ENCODE results near the gene CTNS. TPM values are rescaled to one million over a fixed set of nuclear protein-coding genes. Genes with fewer than 3 reads are reported as not detected.

Gene CTNS
- total RNA-seq, 2 experiments from 2014 or later = 3.3 to 4.9 TPM

GRCh38 chr17:3621146-3621720, 15.3 kb upstream of the CTNS start:
- TF ChIP-seq, protein P1, sequence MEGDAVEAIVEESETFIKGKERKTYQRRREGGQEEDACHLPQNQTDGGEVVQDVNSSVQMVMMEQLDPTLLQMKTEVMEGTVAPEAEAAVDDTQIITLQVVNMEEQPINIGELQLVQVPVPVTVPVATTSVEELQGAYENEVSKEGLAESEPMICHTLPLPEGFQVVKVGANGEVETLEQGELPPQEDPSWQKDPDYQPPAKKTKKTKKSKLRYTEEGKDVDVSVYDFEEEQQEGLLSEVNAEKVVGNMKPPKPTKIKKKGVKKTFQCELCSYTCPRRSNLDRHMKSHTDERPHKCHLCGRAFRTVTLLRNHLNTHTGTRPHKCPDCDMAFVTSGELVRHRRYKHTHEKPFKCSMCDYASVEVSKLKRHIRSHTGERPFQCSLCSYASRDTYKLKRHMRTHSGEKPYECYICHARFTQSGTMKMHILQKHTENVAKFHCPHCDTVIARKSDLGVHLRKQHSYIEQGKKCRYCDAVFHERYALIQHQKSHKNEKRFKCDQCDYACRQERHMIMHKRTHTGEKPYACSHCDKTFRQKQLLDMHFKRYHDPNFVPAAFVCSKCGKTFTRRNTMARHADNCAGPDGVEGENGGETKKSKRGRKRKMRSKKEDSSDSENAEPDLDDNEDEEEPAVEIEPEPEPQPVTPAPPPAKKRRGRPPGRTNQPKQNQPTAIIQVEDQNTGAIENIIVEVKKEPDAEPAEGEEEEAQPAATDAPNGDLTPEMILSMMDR (IDR thresholded peaks at IDR 0.05) = no peak
- POLR2A ChIA-PET = no interaction called here
- Mint-ChIP-seq H3K4me1 (ENCODE audit: low read depth) (no peaks in the 10 kb centered on the region), H3K27me3 (no peaks in the 10 kb centered on the region), H3K4me3 (no peak overlapping the region), H3K27ac (no peak overlapping the region), H3K9me3 (no peaks in the 10 kb centered on the region), H3K36me3 (ENCODE audit: low read depth) (peaks cover 70% of the 10 kb centered on the region)
- ATAC-seq (ENCODE audit: poor library complexity) = no peak
- no peak for DNase-seq
- Histone ChIP-seq H3K36me3 (ENCODE audit: insufficient read depth, low read length) (peaks cover 48% of the 10 kb centered on the region), H3K4me1 (ENCODE audit: insufficient read depth, low read length) (no peaks in the 10 kb centered on the region), H3K4me3 (ENCODE audit: low read length) (no peak overlapping the region), H3K9me3 (ENCODE audit: control insufficient read depth in 1 of 2, insufficient read depth in 1 of 2, low read length in 2 of 2) (peaks cover 6 to 10% of the 10 kb centered on the region in 2 experiments), H3K27me3 (ENCODE audit: control insufficient read depth in 1 of 2, insufficient read depth in 2 of 2, low read length in 2 of 2) (no peaks in the 10 kb centered on the region), H3K27ac (ENCODE audit: low read depth in 1 of 2, low read length in 2 of 2) (no peak overlapping the region)
- intact Hi-C loops (cut with DNase I, micrococcal nuclease) = no loop called here
- CTCF ChIA-PET = no interaction called here

DNA sequence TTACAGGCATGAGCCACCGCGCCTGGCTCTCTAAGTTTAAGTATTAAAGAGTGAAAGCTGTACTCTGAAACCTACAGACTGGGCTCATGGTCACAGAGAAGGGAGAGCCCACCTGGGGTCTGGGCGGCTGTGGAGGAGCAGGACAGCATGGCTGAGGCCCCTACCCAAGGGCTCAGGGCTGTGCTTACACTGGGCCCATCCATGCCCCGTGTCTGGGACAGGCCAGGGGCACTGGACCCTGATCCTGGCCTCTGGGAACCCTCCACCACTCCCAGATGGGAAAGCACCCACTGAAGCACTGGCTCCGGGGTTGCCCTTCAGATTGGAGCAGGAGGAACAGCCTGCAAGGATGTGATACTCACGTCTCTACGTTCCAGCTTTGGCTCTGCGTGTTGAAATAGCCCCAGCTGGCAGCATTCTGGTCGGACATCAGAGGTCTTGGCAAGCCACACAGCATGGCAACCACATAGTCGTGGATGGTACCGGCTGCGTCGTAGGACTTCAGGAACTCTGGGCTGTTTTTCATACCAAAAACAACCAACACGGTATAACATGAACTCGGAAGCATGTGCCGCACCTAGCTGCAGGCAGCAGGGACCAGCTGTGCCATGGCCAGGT, 13.5 kb upstream of the CTNS start:
- CTCF ChIA-PET = no interaction called here
- intact Hi-C loops (cut with DNase I, micrococcal nuclease) = no loop called here

DNA sequence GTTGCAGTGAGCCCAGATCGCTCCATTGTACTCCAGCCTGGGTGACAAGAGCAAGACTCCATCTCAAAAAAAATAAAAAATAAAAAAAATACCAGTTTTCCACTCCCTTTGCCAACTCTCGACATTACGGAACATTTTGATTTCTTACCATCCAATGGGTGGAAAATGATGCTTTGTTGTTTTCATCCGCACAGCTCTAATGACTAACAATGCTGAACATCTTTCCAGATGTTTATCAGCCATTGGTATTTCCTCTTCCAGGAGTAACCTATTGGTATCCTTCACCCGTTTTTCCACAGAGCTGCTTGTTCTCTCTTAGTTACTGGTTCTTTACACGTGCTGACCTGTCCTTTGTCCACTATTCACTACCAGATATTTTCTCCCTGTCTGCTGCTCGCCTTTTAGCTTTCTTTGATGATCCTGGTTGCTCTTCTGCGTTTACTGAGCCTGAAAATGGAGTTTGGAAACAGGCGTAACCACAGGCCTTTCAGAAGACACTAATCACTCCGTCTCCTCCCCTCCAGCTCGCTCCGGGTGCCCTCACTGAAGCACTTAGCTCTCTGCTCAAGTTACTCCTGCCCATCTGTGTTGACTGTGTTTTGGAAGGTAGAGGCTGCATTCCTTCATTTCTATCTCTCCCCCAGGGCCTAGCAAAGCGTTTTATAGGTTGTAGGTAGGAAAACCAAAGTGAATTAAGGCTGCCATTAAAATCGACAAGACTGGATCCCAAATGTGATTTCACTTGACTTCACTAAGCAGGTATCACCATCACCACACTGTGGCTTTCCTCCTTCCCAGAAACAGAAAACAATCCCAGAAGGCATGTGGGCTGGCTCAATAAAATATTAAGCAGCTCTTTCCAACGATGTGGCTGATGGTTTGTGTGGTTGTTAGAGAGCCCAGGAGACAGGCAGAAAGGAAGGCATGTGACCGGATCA, 9.5 kb upstream of the CTNS start:
- Histone ChIP-seq H3K4me1 (ENCODE audit: insufficient read depth, low read length) (no peaks in the 10 kb centered on the region), H3K27me3 (ENCODE audit: control insufficient read depth in 1 of 2, insufficient read depth in 2 of 2, low read length in 2 of 2) (no peaks in the 10 kb centered on the region), H3K36me3 (ENCODE audit: insufficient read depth, low read length) (peaks cover 51% of the 10 kb centered on the region), H3K27ac (ENCODE audit: low read depth in 1 of 2, low read length in 2 of 2) (no peak overlapping the region), H3K9me3 (ENCODE audit: control insufficient read depth in 1 of 2, insufficient read depth in 1 of 2, low read length in 2 of 2) (no peaks in the 10 kb centered on the region), H3K4me3 (ENCODE audit: low read length) (no peak overlapping the region)
- Mint-ChIP-seq H3K9me3 (no peaks in the 10 kb centered on the region), H3K4me1 (ENCODE audit: low read depth) (no peaks in the 10 kb centered on the region), H3K4me3 (no peak overlapping the region), H3K27me3 (no peaks in the 10 kb centered on the region), H3K36me3 (ENCODE audit: low read depth) (peaks cover 65% of the 10 kb centered on the region), H3K27ac (no peak overlapping the region)
- CTCF ChIA-PET = no interaction called here
- TF ChIP-seq, protein P1 (IDR thresholded peaks at IDR 0.05) = no peak
- ATAC-seq (ENCODE audit: poor library complexity) (no peak), DNase-seq (no peak)
- POLR2A ChIA-PET = interaction anchor here (2.1 kb wide), 1 partner anchor 9 kb away, joined by 6 read pairs; the partner anchor contains the start of genes CTNS and SHPK
- intact Hi-C loops (cut with DNase I, micrococcal nuclease) = no loop called here

More for the DNA sequence above, 13.5 kb upstream of the CTNS start:
- Mint-ChIP-seq H3K27me3 (no peaks in the 10 kb centered on the region), H3K9me3 (no peaks in the 10 kb centered on the region), H3K27ac (no peak overlapping the region), H3K4me1 (ENCODE audit: low read depth) (no peaks in the 10 kb centered on the region), H3K36me3 (ENCODE audit: low read depth) (peaks cover 70% of the 10 kb centered on the region), H3K4me3 (no peak overlapping the region)
- peaks cover 0 to under 1% of the 10 kb centered on the region in 2 experiments for H3K9me3 ChIP-seq (ENCODE audit: control insufficient read depth in 1 of 2, insufficient read depth in 1 of 2, low read length in 2 of 2)
- TF ChIP-seq, protein P1 (IDR thresholded peaks at IDR 0.05) = no peak
- no peaks in the 10 kb centered on the region for H3K27me3 ChIP-seq (ENCODE audit: control insufficient read depth in 1 of 2, insufficient read depth in 2 of 2, low read length in 2 of 2)
- DNase-seq (no peak), ATAC-seq (ENCODE audit: poor library complexity) (no peak)
- POLR2A ChIA-PET = no interaction called here
- H3K27ac ChIP-seq (ENCODE audit: low read depth in 1 of 2, low read length in 2 of 2) = no peak overlapping the region
- peaks cover 51% of the 10 kb centered on the region for H3K36me3 ChIP-seq (ENCODE audit: insufficient read depth, low read length)
- no peak overlapping the region for H3K4me3 ChIP-seq (ENCODE audit: low read length)
- no peaks in the 10 kb centered on the region for H3K4me1 ChIP-seq (ENCODE audit: insufficient read depth, low read length)
